ENCODE measurements around the gene ZBTB8B. TPM values are rescaled to one million over a fixed set of nuclear protein-coding genes. Genes with fewer than 3 reads are reported as not detected.
A peak's percentile ranks its signal among the peaks of the same experiment; 100 is the strongest.

ZBTB8B gene
- total RNA-seq, 1 donor from 2014 or later = not detected

- H3K36me3 ChIP-seq = no peaks in the 10 kb centered on the region
- H3K4me1 ChIP-seq = peaks cover 9% of the 10 kb centered on the region
- no peaks in the 10 kb centered on the region for H3K27me3 ChIP-seq
- H3K9me3 ChIP-seq = no peaks in the 10 kb centered on the region
- DNase-seq (no peak), ATAC-seq (no peak)
- H3K4me3 ChIP-seq = no peak overlapping the region
- H3K27ac ChIP-seq = no peak overlapping the region
- no peak for TF ChIP-seq CTCF (IDR thresholded peaks at IDR 0.05)
- intact Hi-C loops (cut with DNase I) = no loop called here
Observed at GRCh38 chr1:32498751-32499150, 33.9 kb downstream of the ZBTB8B start.

- ATAC-seq = peak; percentile 96
- Histone ChIP-seq H3K27me3 (no peaks in the 10 kb centered on the region), H3K27ac (peak overlapping the region; percentile 95), H3K4me1 (peaks cover 9% of the 10 kb centered on the region), H3K9me3 (no peaks in the 10 kb centered on the region), H3K36me3 (no peaks in the 10 kb centered on the region), H3K4me3 (peak overlapping the region; percentile 70)
- DNase-seq = peak; percentile 90
- TF ChIP-seq CTCF (IDR thresholded peaks at IDR 0.05) = no peak
- intact Hi-C loops (cut with DNase I) = no loop called here
Observed at GRCh38 chr1:32500387-32501209, 35.7 kb downstream of the ZBTB8B start.

DNA sequence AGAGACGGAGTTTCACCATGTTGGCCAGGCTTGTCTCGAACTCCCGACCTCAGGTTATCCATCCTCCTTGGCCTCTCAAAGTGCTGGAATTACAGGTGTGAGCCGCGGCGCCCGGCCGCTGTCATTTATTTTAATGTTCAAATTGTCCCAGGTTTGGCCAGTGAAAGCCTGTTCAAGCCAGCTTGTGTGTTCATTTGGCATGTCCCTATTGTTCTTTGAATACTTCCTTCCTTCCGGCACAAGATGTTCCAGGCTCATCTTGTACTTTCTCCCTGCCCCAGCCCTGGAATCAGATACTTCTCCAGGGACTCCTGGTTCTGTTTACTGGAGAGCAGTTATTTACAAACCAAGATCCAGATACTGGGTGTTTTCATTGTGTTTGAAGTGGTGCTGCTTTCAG, 37.0 kb downstream of the ZBTB8B start:
- no peaks in the 10 kb centered on the region for H3K36me3 ChIP-seq
- peak overlapping the region; percentile 95 for H3K27ac ChIP-seq
- H3K4me1 ChIP-seq = peaks cover 9% of the 10 kb centered on the region
- intact Hi-C loops (cut with DNase I) = no loop called here
- no peak for TF ChIP-seq CTCF (IDR thresholded peaks at IDR 0.05)
- ATAC-seq (peak; percentile 16), DNase-seq (no peak)
- H3K9me3 ChIP-seq = no peaks in the 10 kb centered on the region
- H3K4me3 ChIP-seq = no peak overlapping the region
- H3K27me3 ChIP-seq = no peaks in the 10 kb centered on the region

GRCh38 chr1:32503153-32503552, 38.3 kb downstream of the ZBTB8B start:
- H3K27me3 ChIP-seq = no peaks in the 10 kb centered on the region
- no peaks in the 10 kb centered on the region for H3K9me3 ChIP-seq
- peak overlapping the region; percentile 95 for H3K27ac ChIP-seq
- ATAC-seq (no peak), DNase-seq (no peak)
- H3K36me3 ChIP-seq = no peaks in the 10 kb centered on the region
- H3K4me3 ChIP-seq = no peak overlapping the region
- no peak for TF ChIP-seq CTCF (IDR thresholded peaks at IDR 0.05)
- peaks cover 9% of the 10 kb centered on the region for H3K4me1 ChIP-seq
- intact Hi-C loops (cut with DNase I) = no loop called here

GRCh38 chr1:32507021-32507420, 42.1 kb downstream of the ZBTB8B start:
- ATAC-seq = no peak
- no peak for DNase-seq
- H3K4me1 ChIP-seq = no peaks in the 10 kb centered on the region
- no peaks in the 10 kb centered on the region for H3K36me3 ChIP-seq
- TF ChIP-seq CTCF (IDR thresholded peaks at IDR 0.05) = no peak
- H3K9me3 ChIP-seq = no peaks in the 10 kb centered on the region
- H3K4me3 ChIP-seq = no peak overlapping the region
- no peaks in the 10 kb centered on the region for H3K27me3 ChIP-seq
- no peak overlapping the region for H3K27ac ChIP-seq
- intact Hi-C loops (cut with DNase I) = no loop called here
